Measurements from ENCODE around the gene TSPAN9.

The TSPAN9 gene

DNA sequence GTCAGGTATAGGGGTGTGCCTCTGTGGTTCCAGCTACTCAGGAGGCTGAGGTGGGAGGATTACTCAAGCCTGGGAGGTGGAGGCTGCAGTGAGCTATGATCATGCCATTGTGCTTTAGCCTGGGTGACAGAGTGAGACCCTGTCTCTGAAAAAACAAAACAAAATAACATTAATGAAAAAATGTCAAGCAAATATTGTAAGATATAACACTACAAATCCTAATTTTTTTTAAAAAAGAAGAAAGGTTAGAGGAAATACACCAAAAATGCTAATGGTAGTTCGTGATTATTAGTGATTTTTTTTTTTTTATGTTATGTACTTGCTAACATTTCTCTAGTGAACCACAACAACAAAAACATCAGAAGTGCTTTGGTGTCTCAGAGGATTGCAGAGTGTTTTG, 47.7 kb downstream of the TSPAN9 start:
- no peak for DNase-seq (ENCODE audit: low read depth in 2 of 2)

DNA sequence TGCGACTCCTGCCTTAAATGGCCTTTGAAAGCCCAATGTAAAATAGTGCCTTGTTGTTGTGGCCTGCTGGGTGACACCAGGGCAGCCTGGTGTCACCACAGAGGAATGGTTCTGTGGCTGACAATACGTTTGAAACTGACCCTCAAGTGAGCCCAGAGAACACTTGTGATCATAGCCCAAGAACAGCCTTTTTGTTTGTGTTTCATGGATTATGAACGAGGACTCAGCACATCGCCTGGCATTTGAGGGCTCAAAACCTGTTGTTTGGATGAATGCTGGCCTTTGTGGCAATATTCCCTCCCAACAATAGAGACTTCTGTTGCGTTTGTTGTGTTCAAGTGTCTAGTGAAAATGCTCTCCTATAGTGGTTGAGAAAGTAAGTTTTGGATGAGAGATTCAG, 48.5 kb downstream of the TSPAN9 start:
- DNase-seq (ENCODE audit: low read depth in 2 of 2) = no peak

DNA sequence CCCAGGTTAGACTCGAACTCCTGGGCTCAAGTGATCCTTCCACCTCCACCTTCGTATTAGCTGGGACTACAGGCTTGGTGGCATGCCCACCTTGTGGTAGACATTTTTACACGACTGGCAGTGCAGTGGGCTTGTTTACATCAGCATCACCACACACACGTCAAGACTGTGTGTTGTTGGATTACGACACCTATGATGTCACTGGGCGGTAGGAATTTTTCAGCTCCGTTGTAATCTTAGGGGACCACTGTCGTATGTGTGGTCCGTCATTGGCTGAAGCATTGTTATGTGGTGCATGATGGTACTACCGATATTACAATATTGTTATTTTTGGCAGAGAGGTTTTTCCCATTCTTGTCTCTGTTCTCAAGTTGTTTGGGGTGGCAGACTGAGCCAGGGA, 50.7 kb downstream of the TSPAN9 start:
- no peak for DNase-seq (ENCODE audit: low read depth in 2 of 2)

DNA sequence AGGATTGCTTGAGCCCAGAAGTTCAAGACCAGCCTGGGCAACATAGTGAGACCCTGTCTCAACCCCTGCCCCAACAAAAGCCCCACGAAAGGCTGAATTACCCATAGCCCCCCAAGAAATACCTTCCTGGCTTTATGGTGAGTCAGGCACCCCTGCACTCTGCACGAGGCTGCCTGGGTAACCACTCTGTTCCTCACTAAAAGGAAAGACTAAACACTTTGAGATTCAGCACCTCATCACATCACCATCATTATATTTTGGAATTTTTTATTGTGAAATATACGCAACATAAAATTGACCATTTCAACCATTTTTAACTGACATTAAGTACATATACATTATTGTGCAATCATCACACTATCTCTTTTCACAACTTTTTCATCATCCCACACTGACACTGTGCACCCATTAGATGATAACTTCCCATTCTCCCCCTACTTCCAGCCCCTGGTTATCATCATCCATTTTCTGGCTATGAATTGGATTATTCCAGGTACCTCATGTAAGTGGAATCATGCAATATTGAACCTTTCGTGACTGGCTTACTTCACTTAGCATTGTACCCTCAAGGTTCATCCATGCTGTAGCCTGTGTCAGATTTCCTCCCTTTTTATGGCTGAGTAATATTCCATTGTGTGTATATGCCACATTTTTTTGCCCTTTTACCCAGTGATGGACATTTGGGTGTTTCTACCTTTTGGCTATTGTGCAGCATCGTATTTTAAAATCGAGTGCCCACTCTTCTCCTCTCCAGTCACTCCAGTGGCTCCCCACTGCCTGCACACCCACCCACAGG, 51.5 kb downstream of the TSPAN9 start:
- no peak for DNase-seq (ENCODE audit: low read depth in 2 of 2)

DNA sequence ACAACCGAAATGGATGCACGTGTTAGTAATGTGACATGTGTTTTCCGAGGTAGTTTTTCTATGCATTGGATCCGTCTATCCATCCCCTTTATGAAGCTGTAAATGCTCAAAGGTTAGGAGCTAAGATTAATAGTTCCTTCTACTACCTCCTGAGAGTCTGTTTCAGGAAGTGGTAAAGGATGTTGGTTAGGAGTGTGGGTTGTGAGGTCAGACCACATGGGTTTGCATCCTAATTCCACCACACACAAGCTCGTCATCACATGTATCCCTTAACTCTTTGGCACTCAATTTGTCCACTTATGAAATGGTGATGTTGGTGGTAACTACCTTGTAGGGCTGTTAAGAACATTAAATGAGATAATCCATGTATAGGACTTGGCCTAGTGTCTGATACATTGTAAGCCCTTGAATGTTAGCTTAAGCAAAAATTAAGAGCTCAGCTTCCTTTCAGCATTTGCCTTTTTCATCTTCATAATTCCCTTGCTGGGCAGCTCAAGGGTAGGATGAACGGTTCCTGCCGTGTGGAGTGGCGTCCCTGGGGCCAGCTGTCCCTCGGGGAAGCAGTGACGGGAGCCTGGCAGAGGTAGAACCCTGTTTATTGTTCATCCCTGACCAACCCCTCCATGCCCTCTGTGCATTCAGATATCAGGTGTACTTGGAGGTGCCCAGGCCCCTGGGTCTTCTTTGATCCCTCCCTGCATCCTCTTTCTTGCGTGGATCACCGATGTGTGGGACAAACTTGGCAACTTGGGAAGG, 52.3 kb downstream of the TSPAN9 start:
- no peak for DNase-seq (ENCODE audit: low read depth in 2 of 2)

DNA sequence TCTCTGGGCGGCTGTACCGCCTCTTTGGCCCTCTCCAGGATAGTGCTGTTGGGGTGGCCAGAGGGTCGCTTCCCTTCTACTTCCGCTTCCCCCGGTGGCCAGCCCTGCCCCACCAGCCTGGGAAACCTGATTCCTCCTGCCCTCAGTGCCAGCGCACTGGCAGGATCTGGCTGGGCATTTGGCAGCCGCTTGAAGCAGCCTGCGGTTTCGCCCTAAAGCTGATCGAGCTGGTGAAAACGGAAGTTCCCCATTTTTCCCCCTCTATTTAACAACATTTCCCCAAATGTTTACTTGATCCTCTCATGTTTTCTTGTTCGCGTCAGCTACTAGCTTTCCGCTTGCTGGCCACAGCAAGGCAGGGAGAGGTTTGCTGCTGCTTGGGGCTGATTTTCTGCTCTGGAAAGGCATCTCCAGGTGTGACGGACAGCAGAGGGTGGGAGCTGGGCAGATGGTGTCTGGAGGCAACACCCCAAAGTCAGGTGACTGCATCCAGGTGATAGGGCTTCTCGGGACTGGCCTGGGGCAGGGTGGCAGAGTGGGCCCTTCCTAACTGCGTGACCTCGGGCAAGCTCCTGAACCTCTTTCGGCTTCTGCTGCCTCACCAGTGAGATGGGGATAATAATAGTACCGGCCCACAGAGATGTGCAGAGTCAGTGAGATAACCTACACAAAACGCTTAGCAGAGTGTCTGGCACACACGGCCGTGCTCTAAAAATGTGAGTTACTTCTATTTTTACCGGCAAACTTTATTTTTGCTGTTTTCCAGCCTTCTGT, 53.1 kb downstream of the TSPAN9 start:
- no peak for DNase-seq (ENCODE audit: low read depth in 2 of 2)

DNA sequence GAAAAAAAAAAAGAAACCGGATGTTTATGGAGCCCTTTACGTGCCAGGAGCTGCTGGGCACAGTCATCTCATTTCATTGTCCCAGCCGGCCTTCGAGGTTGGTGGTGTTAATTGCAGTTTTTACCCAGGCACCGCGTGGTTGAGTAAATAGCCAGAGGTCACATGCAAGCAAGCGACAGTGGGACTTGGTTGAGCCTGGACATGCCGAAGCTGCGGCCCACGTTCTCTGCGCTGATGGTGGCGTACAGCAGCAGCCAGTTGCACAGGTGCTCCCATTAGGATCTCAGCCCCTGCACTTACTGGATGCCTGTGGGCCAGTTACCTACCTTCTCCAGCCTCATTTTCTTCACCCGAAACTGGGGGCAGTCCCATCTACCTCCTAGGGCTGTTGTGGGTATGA, 54.0 kb downstream of the TSPAN9 start:
- DNase-seq (ENCODE audit: low read depth in 2 of 2) = no peak

DNA sequence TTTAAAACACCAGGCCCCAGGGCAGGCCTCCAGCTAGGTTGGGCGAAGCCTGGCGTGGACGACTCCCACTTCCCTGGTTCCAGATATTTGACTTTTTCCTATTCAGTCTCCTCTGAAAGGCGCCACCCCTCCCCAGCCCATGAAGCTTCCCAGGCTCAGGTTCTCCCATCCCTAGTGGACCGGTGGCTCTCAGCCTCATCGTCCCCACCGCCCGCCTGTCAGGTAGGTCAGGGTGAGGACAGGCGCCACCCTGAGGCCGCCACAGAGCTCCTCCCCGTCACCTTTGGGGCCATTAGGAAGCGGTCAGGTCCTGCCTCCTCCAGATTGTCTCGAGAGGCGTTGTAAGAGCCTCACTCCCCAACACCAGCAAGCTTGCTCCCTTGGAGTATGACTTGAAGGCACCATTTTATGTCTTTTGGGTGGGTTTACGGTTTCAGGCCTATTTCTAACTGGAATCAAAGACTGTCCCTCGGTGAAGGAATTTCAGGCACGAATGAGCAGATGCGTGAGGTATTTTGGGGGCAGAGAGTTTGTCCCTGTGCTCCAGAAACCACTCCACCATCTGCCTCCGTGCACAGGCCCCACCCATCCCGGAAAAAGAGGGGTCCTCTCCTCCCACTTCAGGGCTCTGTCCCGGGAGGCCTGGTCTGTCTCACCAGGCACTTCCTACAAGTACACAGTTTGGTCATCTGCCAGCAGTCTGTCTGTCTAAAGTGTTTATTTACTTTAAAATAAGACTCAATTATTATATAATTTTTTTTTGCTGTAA, 55.6 kb downstream of the TSPAN9 start:
- DNase-seq (ENCODE audit: low read depth in 2 of 2) = no peak

DNA sequence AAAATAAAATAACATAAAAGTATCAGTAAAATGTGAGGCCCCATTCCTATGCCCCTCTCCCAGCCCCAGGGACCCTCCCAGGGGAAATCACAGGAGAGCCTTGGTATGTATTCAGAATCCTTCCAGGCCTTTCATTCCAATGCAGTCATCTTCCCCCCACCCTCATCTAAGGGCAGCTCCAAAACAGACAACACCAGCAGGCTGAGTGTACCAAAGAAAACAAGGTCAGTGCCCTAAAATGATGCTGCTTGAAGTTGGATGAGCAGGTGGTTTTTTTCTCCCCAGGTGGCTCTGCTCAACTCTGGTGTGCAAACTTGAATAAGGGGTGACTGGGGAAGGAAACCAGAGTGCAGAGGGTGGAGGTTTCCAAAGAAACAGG, 56.2 kb downstream of the TSPAN9 start:
- no peak for DNase-seq (ENCODE audit: low read depth in 2 of 2)

DNA sequence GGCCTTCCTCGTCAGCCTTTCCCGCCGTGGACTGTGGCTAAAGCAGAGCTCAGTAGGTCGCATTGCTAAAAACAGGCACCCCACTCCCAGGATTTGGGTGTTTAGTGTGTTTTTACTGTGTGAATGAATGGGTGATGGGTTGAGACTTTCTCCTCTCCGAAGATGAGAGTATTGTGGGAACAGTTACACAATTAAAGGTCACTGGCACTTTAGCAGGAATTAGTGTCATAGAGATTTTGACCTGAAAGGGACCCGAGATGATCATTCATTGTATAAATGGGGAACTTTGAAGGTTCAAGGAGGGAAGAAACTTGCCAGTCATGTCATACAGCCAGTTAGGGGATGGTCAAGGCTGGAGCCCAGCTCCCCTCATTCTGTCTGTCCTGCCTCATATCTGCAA, 56.9 kb downstream of the TSPAN9 start:
- no peak for DNase-seq (ENCODE audit: low read depth in 2 of 2)

DNA sequence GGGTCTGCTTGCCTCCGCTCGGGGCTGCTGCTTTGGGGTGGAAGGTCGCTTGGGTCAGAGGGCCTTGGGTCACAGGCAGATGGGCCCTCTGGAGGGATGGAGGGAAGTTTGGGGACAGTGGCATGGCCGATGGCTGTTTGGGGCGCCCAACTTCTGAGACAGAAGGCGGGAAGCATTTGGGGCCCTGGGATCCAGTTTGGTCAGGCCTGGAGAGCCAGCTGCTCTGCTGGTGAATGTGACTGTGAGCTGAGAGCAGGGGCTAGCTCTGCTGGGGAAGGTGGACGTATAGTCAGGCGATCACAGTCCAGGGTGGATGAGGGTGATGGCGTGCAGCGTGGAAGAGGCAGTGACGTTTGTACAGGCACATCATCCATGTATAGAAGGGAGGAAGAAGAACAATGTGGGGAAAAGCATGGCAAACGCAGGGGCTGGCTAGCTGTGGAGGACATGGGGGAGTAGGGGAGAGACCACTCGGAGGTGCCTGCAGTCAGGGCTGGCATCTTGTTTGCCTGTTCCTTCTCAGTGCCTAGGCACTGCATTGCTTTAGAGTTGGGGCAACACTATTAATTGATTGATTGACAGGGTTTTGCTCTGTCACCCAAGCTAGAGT, 57.5 kb downstream of the TSPAN9 start:
- no peak for DNase-seq (ENCODE audit: low read depth in 2 of 2)

DNA sequence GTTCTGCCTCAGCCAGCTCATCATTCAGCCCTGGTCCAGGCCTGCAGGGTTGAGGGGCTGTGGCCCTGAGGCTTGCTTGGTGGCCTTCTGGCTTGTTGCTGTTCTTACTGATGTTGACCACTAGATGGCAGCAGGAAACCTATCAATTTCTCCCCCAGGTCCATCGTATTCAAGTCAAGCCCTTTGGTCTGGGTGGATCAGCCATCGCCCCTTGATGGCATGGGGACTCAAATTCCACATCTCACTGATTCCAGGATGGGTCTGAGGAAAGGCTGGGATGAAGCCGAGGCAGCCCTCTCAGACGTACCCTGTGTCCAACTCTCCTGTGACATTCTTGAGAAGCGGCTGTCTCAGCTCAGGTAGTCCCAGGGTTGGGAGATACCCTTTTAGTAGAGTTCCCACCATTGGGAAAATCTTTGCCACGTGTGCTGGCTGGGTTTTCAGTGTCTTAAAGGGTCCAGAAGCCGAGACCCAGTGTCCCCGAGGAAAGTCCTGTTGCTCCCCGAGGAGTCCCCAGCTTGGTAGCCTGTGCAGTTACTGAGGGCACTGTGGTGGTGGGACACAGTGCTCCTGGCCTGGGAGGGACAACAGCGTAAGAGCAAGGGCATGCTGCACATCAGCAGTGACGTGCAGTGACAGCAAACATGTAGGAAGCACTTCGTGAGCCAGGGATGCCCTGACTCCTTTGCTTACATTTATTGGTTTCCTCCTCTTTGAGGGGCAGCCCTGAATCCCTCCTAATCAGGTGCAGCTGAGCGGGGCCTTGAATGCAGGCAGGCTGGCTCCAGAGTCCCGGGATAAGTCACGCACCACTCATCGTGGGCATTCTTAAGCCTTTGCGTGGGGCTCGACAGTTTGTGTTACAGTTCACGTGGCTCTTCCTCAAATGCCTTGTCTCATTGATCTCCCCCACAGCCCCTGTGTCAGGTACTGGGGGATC, 58.6 kb downstream of the TSPAN9 start:
- peak in 1 of 2 donors; percentile 15 for DNase-seq (ENCODE audit: low read depth in 2 of 2)

DNA sequence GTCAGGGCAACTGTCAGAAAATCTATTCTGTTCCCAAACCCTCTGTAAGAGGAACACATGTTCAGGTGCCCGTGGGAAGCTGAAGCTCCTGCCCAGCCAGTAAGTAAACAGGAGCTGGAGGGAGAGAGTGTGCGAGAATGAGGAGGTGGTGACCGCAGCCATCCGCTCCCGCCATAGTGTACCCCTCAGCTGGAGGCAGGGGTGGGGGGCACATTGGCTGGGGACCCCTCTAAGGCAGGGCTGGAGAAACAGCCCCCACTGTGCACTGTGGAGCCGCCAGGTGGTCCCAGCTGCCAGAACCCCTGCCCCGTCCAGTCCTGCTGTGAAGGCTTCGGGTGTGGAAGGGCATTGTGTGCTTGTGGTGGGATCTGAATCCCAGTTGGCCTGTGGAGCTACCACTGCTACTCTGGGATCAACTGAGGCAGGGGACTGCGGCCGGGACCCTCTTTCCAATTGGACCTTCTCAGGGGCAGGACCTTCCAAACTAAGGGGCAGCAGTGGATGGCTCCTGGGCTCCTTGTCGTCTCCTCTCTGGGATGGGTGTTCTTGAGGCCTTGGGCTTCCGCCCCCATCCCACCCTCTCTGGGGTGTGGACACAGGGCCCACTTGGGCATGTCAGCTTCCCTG, 59.6 kb downstream of the TSPAN9 start:
- DNase-seq (ENCODE audit: low read depth in 2 of 2) = no peak

DNA sequence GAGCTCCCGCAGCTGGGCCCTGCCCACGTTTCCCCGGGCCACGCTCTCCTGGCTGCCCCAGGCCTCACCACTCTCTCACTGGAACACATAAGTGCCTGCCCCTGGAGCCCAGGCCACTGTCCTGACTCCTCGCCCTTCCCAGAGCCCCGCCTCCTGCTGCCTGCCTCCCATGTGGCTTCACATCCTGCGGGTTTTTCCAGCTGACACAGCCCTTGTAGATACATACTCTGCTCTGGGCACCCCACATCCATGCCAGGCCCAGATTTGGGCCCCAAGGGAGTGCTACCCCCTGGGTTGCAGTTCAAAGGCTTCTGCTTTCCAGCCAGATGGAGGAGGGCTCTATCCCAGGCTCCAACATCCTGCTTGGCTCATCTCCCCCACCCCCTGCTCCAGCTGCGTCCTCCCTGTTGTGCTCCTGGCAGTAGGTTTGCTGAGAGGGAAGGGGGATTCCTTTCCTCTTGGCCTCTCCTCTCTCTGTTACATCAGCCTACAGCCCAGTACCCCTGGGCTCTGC, 60.1 kb downstream of the TSPAN9 start:
- DNase-seq (ENCODE audit: low read depth in 2 of 2) = no peak

DNA sequence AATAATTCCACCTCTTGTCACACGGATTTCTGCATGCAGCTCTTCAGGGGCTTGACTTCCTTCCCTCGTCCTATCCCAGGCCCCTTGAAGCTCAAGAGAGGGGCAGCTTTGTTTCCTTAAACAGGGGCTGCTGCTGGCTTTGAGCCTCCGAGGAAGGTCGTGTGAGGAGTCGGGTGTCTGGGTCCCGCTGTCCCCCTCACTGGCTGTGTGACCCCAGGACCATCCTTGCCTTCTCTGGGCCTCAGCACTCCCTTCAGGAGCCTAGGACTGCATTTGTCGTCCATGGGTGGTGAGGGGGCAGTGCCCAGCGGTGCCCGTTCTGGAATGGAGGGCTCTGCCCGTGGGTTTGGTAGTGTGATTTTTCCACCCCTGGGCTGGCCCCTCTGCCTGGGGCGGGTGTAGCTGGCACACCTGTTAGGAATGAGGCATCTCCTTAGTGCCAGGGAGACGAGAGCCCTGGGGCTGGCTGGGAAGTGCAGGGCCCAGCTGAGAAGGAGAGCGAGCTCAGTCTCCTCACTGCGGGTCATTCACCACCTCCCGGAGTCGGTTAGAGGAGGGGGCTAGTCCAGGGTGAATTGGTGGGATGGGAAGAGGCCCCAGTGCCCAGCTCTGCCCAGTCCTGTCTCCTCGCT, 60.8 kb downstream of the TSPAN9 start:
- no peak for DNase-seq (ENCODE audit: low read depth in 2 of 2)

DNA sequence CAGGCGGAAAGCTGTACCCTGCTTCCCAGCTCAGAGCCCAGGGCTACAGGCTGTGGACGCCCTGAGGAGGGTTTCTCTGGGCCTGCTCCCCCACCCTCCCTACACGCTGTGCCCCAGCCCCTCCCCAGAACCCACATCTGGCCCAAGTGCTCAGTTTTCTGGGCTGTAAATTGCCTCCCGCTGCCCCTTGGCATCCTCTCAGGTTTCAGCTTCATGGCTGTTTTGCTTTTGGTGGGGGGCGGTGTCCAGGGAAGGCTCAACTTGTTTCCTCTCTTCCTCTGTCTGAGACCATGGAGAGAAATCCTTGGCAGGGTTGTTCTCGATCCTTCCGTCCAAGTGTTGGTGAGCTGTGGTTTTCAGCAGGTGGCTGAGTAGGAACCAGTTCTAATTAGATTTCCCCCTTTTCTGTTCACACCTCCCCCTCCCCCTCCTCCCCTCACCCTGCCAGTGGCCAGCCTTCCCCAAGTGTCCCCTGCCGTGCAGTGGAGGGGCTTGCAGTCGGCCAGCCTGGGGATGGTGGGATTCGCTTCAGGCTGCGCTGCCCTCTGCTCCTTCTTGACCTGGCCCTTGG, 61.8 kb downstream of the TSPAN9 start:
- no peak for DNase-seq (ENCODE audit: low read depth in 2 of 2)

DNA sequence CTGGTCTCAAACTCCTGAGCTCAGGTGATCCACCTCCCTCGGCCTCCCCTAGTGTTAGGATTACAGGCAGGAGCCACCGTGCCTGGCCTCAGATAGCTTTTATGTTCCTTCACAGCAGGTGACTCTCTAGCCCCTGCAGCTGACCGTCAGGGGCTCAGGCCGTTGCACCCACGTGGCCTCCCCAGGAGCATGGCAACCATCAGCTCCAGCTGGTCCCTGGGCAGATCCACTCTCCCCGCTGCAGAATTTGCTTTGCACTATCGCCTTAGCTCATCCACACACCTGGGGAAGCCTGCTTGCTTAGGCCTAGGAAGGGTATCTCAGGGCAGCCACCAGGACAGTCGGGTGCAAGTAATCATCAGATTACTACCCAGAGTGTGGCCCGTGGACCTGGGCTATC, 62.6 kb downstream of the TSPAN9 start:
- no peak for DNase-seq (ENCODE audit: low read depth in 2 of 2)

DNA sequence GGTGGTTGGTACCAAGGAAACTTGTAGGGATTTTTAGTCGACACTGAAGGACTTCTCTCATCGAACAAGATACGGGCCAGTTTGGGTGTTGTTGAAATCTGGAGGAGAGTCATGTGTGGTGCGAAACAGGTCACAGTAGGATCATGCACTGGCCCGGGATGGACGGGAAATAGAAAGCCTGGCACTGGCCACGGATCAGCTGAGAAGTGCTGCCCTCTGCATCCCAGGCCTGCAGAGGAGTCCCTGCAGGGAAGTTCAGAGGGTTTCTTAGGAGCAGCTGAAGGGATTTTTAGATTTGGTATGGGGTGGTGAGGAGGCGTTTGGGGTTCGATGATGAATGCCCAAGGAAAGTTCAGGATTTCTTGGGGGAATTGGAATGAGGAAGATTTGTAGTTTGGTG, 63.1 kb downstream of the TSPAN9 start:
- DNase-seq (ENCODE audit: low read depth in 2 of 2) = no peak

Data from stimulated activated CD4-positive, alpha-beta T cell treated with anti-CD3 and anti-CD28 coated beads, Interleukin-4, amount 100 ng/mL, for 48 hours (primary cell).